IMR-90 (cell line): ENCODE results near the gene TCF7L2. TPM values are rescaled to one million over a fixed set of nuclear protein-coding genes. Genes with fewer than 3 reads are reported as not detected.

Source experiments
- ATAC-seq: fragments of 200-7000 bp; cut with Tn5 transposase; 2 replicates; pipeline ENCODE4 v1.9.1; 2020; ENCODE audit warnings: low read depth, mild to moderate bottlenecking, moderate library complexity
- BruUV-seq: library from RNA; stranded (reverse); fragments of 400-500 nt; replicated peaks from 2 replicates; lab custom pipeline; 2021; lab: Mats Ljungman, UMichigan
- CTCF ChIA-PET: fragments of 300-600 bp; formaldehyde crosslinking; extraction: SDS; loops from one replicate; lab custom pipeline; 2021; ENCODE audit warnings: antibody characterized with exemption; lab: Yijun Ruan, JAX
- POLR2A ChIA-PET: fragments of 300-600 bp; sonication (Branson Sonifier 250); formaldehyde crosslinking; loops from one replicate; lab custom pipeline; 2022; ENCODE audit warnings: antibody characterized with exemption; ENCODE audit not compliant: unreplicated experiment; lab: Charles Lee
- DNase-seq: peaks from one replicate; pipeline ENCODE4 v3.0.0; 2013
- H2AFZ ChIP-seq: replicated peaks from 2 replicates; pipeline ENCODE3; 2013; ENCODE audit warnings: low read length, mild to moderate bottlenecking; ENCODE audit not compliant: poor library complexity
- H2AK5ac ChIP-seq: 2 replicates; pipeline ENCODE4 v1.6.1; 2013; ENCODE audit warnings: low read depth, low read length, inconsistent platforms
- H2AK9ac ChIP-seq: replicated peaks from 2 replicates; pipeline ENCODE3; 2013; ENCODE audit warnings: mild to moderate bottlenecking, low read depth, low read length, moderate library complexity; ENCODE audit not compliant: poor library complexity
- H2BK120ac ChIP-seq: 2 replicates; pipeline ENCODE4 v1.6.1; 2013; ENCODE audit warnings: low read depth, low read length, inconsistent platforms
- H2BK15ac ChIP-seq: 3 replicates; pipeline ENCODE4 v1.6.1; 2013; ENCODE audit warnings: low read depth, low read length, inconsistent platforms
- H2BK20ac ChIP-seq: 2 replicates; pipeline ENCODE4 v1.6.1; 2013; ENCODE audit warnings: low read depth, mild to moderate bottlenecking, inconsistent platforms, low read length, moderate library complexity
- H2BK5ac ChIP-seq: 2 replicates; pipeline ENCODE4 v1.6.1; 2013; ENCODE audit warnings: mild to moderate bottlenecking, low read depth, low read length, inconsistent platforms; ENCODE audit not compliant: poor library complexity, severe bottlenecking
- H3K14ac ChIP-seq: replicated peaks from 2 replicates; pipeline ENCODE4 v1.6.1; 2013; ENCODE audit warnings: low read depth, low read length, inconsistent platforms
- H3K18ac ChIP-seq: 2 replicates; pipeline ENCODE4 v1.6.1; 2013; ENCODE audit warnings: low read depth, low read length, control low read depth
- H3K23ac ChIP-seq: 2 replicates; pipeline ENCODE4 v1.6.1; 2013; ENCODE audit warnings: low read depth, low read length, inconsistent platforms
- H3K27ac ChIP-seq: 2 replicates; pipeline ENCODE4 v1.5.1; 2013; ENCODE audit warnings: mild to moderate bottlenecking, control low read depth, low read length; ENCODE audit not compliant: insufficient read depth
- H3K27me3 ChIP-seq: 2 replicates; pipeline ENCODE4 v1.6.1; 2013; ENCODE audit warnings: low read length; ENCODE audit not compliant: control insufficient read depth, insufficient read depth
- H3K36me3 ChIP-seq: 2 replicates; pipeline ENCODE4 v1.6.1; 2013; ENCODE audit warnings: low read length, mixed read lengths; ENCODE audit not compliant: control insufficient read depth, insufficient read depth
- H3K4ac ChIP-seq: 2 replicates; pipeline ENCODE4 v1.6.1; 2013; ENCODE audit warnings: low read depth, low read length, inconsistent platforms
- H3K4me1 ChIP-seq: 2 replicates; pipeline ENCODE4 v1.6.1; 2013; ENCODE audit warnings: low read length, mixed read lengths; ENCODE audit not compliant: control insufficient read depth, insufficient read depth
- H3K4me2 ChIP-seq: 2 replicates; pipeline ENCODE4 v1.6.1; 2013; ENCODE audit warnings: low read depth, mild to moderate bottlenecking, control low read depth, low read length, moderate library complexity
- H3K4me3 ChIP-seq: 2 replicates; pipeline ENCODE4 v1.5.1; 2013; ENCODE audit warnings: low read depth, mild to moderate bottlenecking, control low read depth, low read length, moderate library complexity; ENCODE audit not compliant: insufficient read depth
- H3K56ac ChIP-seq: 2 replicates; pipeline ENCODE4 v1.6.1; 2013; ENCODE audit warnings: low read length, inconsistent platforms; ENCODE audit not compliant: insufficient read depth; ENCODE audit errors: extremely low read depth
- H3K79me1 ChIP-seq, 2 experiments: 2 replicates each; pipeline ENCODE4 v1.6.1; 2013; ENCODE audit warnings: low read length in 2 of 2, inconsistent platforms in 1 of 2, low read depth in 1 of 2
- H3K9ac ChIP-seq: 2 replicates; pipeline ENCODE4 v1.6.1; 2013; ENCODE audit warnings: low read depth, low read length, control low read depth
- H3K9me1 ChIP-seq: 2 replicates; pipeline ENCODE4 v1.6.1; 2013; ENCODE audit warnings: low read length, inconsistent platforms; ENCODE audit not compliant: insufficient read depth
- H3K9me3 ChIP-seq: 2 replicates; pipeline ENCODE4 v1.6.1; 2013; ENCODE audit warnings: low read length; ENCODE audit not compliant: control insufficient read depth, insufficient read depth
- H4K20me1 ChIP-seq: 2 replicates; pipeline ENCODE4 v1.6.1; 2013; ENCODE audit warnings: low read length, inconsistent platforms; ENCODE audit not compliant: insufficient read depth
- H4K5ac ChIP-seq: 2 replicates; pipeline ENCODE4 v1.6.1; 2013; ENCODE audit warnings: mild to moderate bottlenecking, low read depth, low read length, control low read depth
- H4K8ac ChIP-seq, 2 experiments: 2 replicates each; pipeline ENCODE4 v1.6.1; 2013; ENCODE audit warnings: low read depth in 2 of 2, low read length in 2 of 2, control low read depth in 1 of 2, inconsistent platforms in 1 of 2
- H4K91ac ChIP-seq: 2 replicates; pipeline ENCODE4 v1.6.1; 2013; ENCODE audit warnings: low read depth, low read length, inconsistent platforms; ENCODE audit not compliant: insufficient read depth
- CEBPB ChIP-seq: IDR thresholded peaks from 2 replicates; pipeline ENCODE4 v1.6.1; 2012; ENCODE audit warnings: low read depth, low read length, improper control_type of control experiment
- CHD1 ChIP-seq: IDR thresholded peaks from 2 replicates; pipeline ENCODE4 v1.6.1; 2012; ENCODE audit warnings: low read depth, low read length, improper control_type of control experiment
- RFX5 ChIP-seq: IDR thresholded peaks from 2 replicates; pipeline ENCODE4 v1.8.0; 2012; ENCODE audit warnings: low read depth, mild to moderate bottlenecking, low read length, moderate library complexity
- SMC3 ChIP-seq: fragments of 150-350 bp; IDR thresholded peaks from 2 replicates; pipeline ENCODE4 v1.6.1; 2016; ENCODE audit warnings: low read depth, mild to moderate bottlenecking, antibody characterized with exemption, low read length, moderate library complexity
- WGBS, 2 experiments: methylation state at CpG; one replicate each; pipeline versions ENCODE4 v1.1.5 to v1.1.7; 2013; ENCODE audit warnings: missing lambda C conversion rate in 2 of 2; ENCODE audit not compliant: insufficient read length in 1 of 2; ENCODE audit errors: extremely low coverage in 2 of 2; 5-methylcytosine and 5-hydroxymethylcytosine counted together
- dilution Hi-C: fragments of 300-500 bp; cut with HindIII; formaldehyde crosslinking; loops from one replicate; pipeline ENCODE4 v1.14.3; 2018; ENCODE audit warnings: low sequenced_read_pairs; ENCODE audit not compliant: unreplicated experiment
- in situ Hi-C: fragments of 300-500 bp; cut with MboI; formaldehyde crosslinking; loops from 3 replicates; pipeline ENCODE4 v1.14.3; 2019; ENCODE audit warnings: low sequenced_read_pairs, inconsistent platforms, mixed read lengths
- intact Hi-C: fragments of 100-400 bp; cut with micrococcal nuclease; formaldehyde crosslinking; loops from 2 replicates; pipeline ENCODE4 v1.10.0; 2022
- polyA plus RNA-seq, 3 experiments: library from polyadenylated mRNA; depleted of rRNA; stranded (reverse); fragments of >200 nt; gene quantifications; 2 replicates each; pipeline ENCODE4 v1.2.3, GENCODE V29; 2012; ENCODE audit warnings: low replicate concordance in 1 of 3
- total RNA-seq: library from RNA; depleted of rRNA; stranded (reverse); fragments of >200 nt; gene quantifications from 2 replicates; pipeline ENCODE4 v1.2.3, GENCODE V29; 2012

The TCF7L2 gene
- total and polyA plus RNA-seq, 2 of the 4 experiments (the other 2 are of a cell fraction), result 1.3 to 12.2 TPM

DNA sequence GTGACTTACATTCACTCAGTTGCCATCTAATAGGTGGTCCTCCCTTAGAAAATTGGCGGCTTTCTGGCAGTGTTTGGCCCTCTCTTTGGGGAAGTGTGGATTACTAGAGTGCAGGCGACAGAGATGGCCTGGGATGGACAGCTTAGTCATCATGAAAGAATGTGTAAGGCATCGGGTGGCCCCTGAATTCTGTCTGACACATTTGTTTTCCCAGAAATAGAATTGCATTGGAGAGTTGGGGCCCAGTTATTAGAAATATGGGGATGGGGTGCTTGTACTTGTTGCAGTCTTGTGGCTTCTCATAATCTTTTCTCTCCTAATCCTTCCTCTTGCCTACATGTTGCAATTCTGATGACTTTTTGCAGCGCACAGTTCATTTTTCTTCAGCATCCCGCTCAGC lies 13.8 kb downstream of the TCF7L2 start:
- Histone ChIP-seq H2BK15ac (no peak overlapping the region), H3K14ac (no peak overlapping the region; the same call in 1 of the 2 replicates), H3K56ac (no peak overlapping the region), H2BK20ac (no peak overlapping the region), H3K79me1 (peaks cover 32 to 70% of the 10 kb centered on the region in 2 experiments), H4K20me1 (peaks cover 33% of the 10 kb centered on the region; the same call in 1 of the 2 replicates), H4K91ac (peak overlapping the region; percentile 25; the same call in 1 of the 2 replicates), H3K23ac (no peak overlapping the region), H2AFZ (no peak overlapping the region), H3K36me3 (0 out of 2 replicates have a peak, but pooled peaks cover 2% of the 10 kb centered on the region), H3K27me3 (no peaks in the 10 kb centered on the region), H2BK120ac (peak overlapping the region; percentile 41; the same call in 1 of the 2 replicates), H3K18ac (no peak overlapping the region), H3K9ac (no peak overlapping the region), H3K27ac (no peak overlapping the region), H4K8ac (no peak overlapping the region), H3K9me1 (peaks cover 29% of the 10 kb centered on the region), H3K4ac (peak overlapping the region; percentile 28; the same call in 1 of the 2 replicates), H3K4me1 (peaks cover 27% of the 10 kb centered on the region), H4K5ac (no peak overlapping the region), H2AK9ac (peak overlapping the region; percentile 8), H3K4me2 (no peak overlapping the region), H3K9me3 (no peaks in the 10 kb centered on the region), H3K4me3 (no peak overlapping the region), H2AK5ac (peak overlapping the region; percentile 12; the same call in 1 of the 2 replicates), H2BK5ac (no peak overlapping the region)
- TF ChIP-seq SMC3 (no peak), CHD1 (no peak), RFX5 (no peak), CEBPB (peak; percentile 59)
- POLR2A ChIA-PET, result no interaction called here
- CTCF ChIA-PET, result interaction anchor here (0.5 kb wide), 1 partner anchor 400 kb away, joined by 3 read pairs; no protein-coding TSS in a partner anchor
- no TSS peak for BruUV-seq
- in situ Hi-C loops (no loop called here), intact Hi-C loops (no loop called here), dilution Hi-C loops (no loop called here)
- 60% methylated on average over 1 of the region's 5 CpGs; no CpG with 5 or more reads in 1 of the 2 experiments for WGBS, 2 experiments
- DNase-seq (peak; percentile 40), ATAC-seq (no peak)
